Endothelial cell of umbilical vein (primary cell): ENCODE measurements around the gene B3GNT7. TPM values are rescaled to one million over a fixed set of nuclear protein-coding genes. Genes with fewer than 3 reads are reported as not detected.

Experiments used
- BruUV-seq: library from RNA; stranded (reverse); fragments of 400-500 nt; replicated peaks from 2 replicates; lab custom pipeline; 2021; lab: Mats Ljungman, UMichigan
- CTCF ChIA-PET: fragments of 300-600, 350-600 bp; sonication (Branson Sonifier 250); formaldehyde crosslinking; loops from one replicate; lab custom pipeline; 2021; ENCODE audit warnings: antibody characterized with exemption, inconsistent platforms; lab: Charles Lee
- POLR2A ChIA-PET: fragments of 300-600, 350-600 bp; sonication (Branson Sonifier 250); formaldehyde crosslinking; loops from one replicate; lab custom pipeline; 2021; ENCODE audit warnings: antibody characterized with exemption, inconsistent platforms; lab: Charles Lee
- DNase-seq: peaks from one replicate; pipeline ENCODE4 v3.0.0-alpha.2; 2011; ENCODE audit warnings: low read depth, low spot score
- FAIRE-seq: peaks from 2 replicates; lab custom pipeline; 2011; peaks lifted over from hg19 to GRCh38; lab: Jason Lieb, UNC
- H2AFZ ChIP-seq: 2 replicates; pipeline ENCODE4 v1.6.0; 2012; ENCODE audit warnings: low read depth, low read length, control low read depth, inconsistent platforms
- H3K27ac ChIP-seq: 2 replicates; pipeline ENCODE4 v1.5.1; 2011; ENCODE audit warnings: low read depth, mild to moderate bottlenecking, control low read depth, low read length, moderate library complexity; ENCODE audit not compliant: insufficient read depth
- H3K27me3 ChIP-seq, 2 experiments: 2 replicates each; pipeline versions ENCODE4 v1.6.0 to v1.6.1; 2011; ENCODE audit warnings: low read length in 2 of 2, mixed read lengths in 1 of 2; ENCODE audit not compliant: control insufficient read depth in 2 of 2, insufficient read depth in 2 of 2
- H3K36me3 ChIP-seq, 2 experiments: 2 replicates in 1 of 2; 3 replicates in 1 of 2; pipeline ENCODE4 v1.5.1; 2011; ENCODE audit warnings: low read length in 2 of 2, mild to moderate bottlenecking in 1 of 2, moderate library complexity in 1 of 2; ENCODE audit not compliant: control insufficient read depth in 2 of 2, insufficient read depth in 2 of 2; ENCODE audit errors: extremely low read depth in 1 of 2
- H3K4me1 ChIP-seq: 3 replicates; pipeline ENCODE4 v1.5.1; 2011; ENCODE audit warnings: mild to moderate bottlenecking, low read length; ENCODE audit not compliant: control insufficient read depth, insufficient read depth; ENCODE audit errors: extremely low read depth
- H3K4me2 ChIP-seq: 2 replicates; pipeline ENCODE4 v1.6.1; 2011; ENCODE audit warnings: low read length, control low read depth, mixed read lengths; ENCODE audit not compliant: insufficient read depth
- H3K4me3 ChIP-seq, 3 experiments: fragments of 200-600 bp in 1 of 3; sonication (generic), shearing (Covaris generic) in 1 of 3; replicated peaks in 1 of 3; 2 replicates each; pipeline ENCODE4 v1.5.1; 2011 to 2016; ENCODE audit warnings: control low read depth in 3 of 3, low read length in 3 of 3, mild to moderate bottlenecking in 2 of 3, inconsistent platforms in 1 of 3, low read depth in 1 of 3, moderate library complexity in 1 of 3; ENCODE audit not compliant: insufficient read depth in 1 of 3
- H3K79me2 ChIP-seq: 2 replicates; pipeline ENCODE4 v1.6.0; 2012; ENCODE audit warnings: low read length, inconsistent platforms; ENCODE audit not compliant: control insufficient read depth, insufficient read depth
- H3K9ac ChIP-seq: replicated peaks from 2 replicates; pipeline ENCODE3; 2011; ENCODE audit warnings: low read length, control low read depth; ENCODE audit not compliant: insufficient read depth; ENCODE audit errors: extremely low read depth
- H3K9me1 ChIP-seq: replicated peaks from 3 replicates; pipeline ENCODE4 v1.6.0; 2011; ENCODE audit warnings: mild to moderate bottlenecking, low read length; ENCODE audit not compliant: control insufficient read depth, insufficient read depth; ENCODE audit errors: extremely low read depth
- H3K9me3 ChIP-seq: replicated peaks from 2 replicates; pipeline ENCODE4 v1.5.1; 2012; ENCODE audit warnings: low read length, inconsistent platforms; ENCODE audit not compliant: control insufficient read depth, insufficient read depth
- H4K20me1 ChIP-seq: replicated peaks from 2 replicates; pipeline ENCODE3; 2011; ENCODE audit warnings: mild to moderate bottlenecking, low read length; ENCODE audit not compliant: control insufficient read depth, insufficient read depth; ENCODE audit errors: extremely low read depth
- FOS ChIP-seq: IDR thresholded peaks from 2 replicates; pipeline ENCODE4 v1.6.1; 2011; ENCODE audit warnings: mild to moderate bottlenecking, low read length, moderate library complexity, borderline replicate concordance; ENCODE audit not compliant: insufficient read depth
- POLR2A ChIP-seq: IDR thresholded peaks from 2 replicates; pipeline ENCODE4 v1.6.1; 2012; ENCODE audit warnings: low read depth, mild to moderate bottlenecking, control low read depth, low read length
- dilution Hi-C: fragments of 300-500 bp; cut with MboI; formaldehyde crosslinking; loops from one replicate; pipeline ENCODE4 v1.15.0; 2019; ENCODE audit warnings: low sequenced_read_pairs; ENCODE audit not compliant: extremely low pct_ligation_motif_present
- intact Hi-C: fragments of 100-400 bp; cut with micrococcal nuclease; formaldehyde crosslinking; loops from one replicate; pipeline ENCODE4 v1.10.0; 2022
- microRNA-seq: library from miRNA; unstranded; fragments of <30 nt; microRNA quantifications from one replicate; pipeline ENCODE4 v1.2.0, GENCODE V29; 2021; ENCODE audit warnings: borderline number of aligned reads, borderline replicate concordance
- polyA plus RNA-seq, 4 experiments: library from polyadenylated mRNA; depleted of rRNA in 3 of 4; stranded (reverse) in 3 of 4; unstranded in 1 of 4; fragments of >200 nt; gene quantifications; 2 replicates each; pipeline versions ENCODE4 v1.2.1 to v1.2.3, GENCODE V29; 2011 to 2012; ENCODE audit warnings: missing spikeins in 1 of 4
- small RNA-seq: library from RNA; depleted of rRNA; stranded (forward); fragments of <200 nt; gene quantifications from one replicate; pipeline ENCODE3, GENCODE V24; 2012; ENCODE audit warnings: low replicate concordance, low read depth; ENCODE audit not compliant: insufficient read depth, insufficient read length
- total RNA-seq: library from RNA; stranded (reverse); gene quantifications from 2 replicates; pipeline ENCODE4 v1.2.3, GENCODE V29; 2021

The B3GNT7 gene
- total and polyA plus RNA-seq, 2 donors (not counting 3 experiments of a cell fraction or from before 2014, with no cell fraction given): 0.39 to 1.2 TPM

DNA sequence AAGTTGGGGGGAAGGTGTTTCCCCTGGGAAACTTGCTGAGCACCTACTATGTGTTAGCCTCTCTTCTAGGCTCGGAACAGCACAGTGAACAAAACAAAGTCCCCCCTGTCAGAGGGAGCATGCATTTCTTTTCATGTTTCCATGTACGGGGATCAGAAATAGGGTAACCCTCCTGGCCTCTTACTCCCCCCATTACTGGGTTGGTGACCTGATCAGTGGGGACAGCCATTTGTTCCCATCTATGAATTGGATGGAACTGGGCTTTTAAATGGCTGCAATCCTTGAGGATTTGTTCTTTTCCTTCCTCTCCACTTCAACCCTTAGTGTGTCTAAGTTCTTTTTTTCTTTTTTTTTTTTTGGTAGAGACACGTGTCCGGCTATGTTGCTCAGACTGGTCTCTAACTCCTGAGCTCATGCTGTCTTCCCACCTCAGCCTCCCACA lies 55.1 kb downstream of the B3GNT7 start:
- no peaks in the 10 kb centered on the region for H3K4me1 ChIP-seq
- no peaks in the 10 kb centered on the region for H4K20me1 ChIP-seq
- H3K36me3 ChIP-seq: peaks cover 16 to 17% of the 10 kb centered on the region in 2 experiments
- no peaks in the 10 kb centered on the region for H3K9me3 ChIP-seq
- H3K4me2 ChIP-seq: no peak overlapping the region
- FAIRE-seq (no peak), DNase-seq (no peak)
- H3K79me2 ChIP-seq: no peaks in the 10 kb centered on the region
- POLR2A ChIA-PET: interaction anchor here (0.7 to 5.6 kb wide), 3 partner anchors 13 to 210 kb away, joined by 5 to 50 read pairs (median 6); partner anchors contain the start of gene NCL
- dilution Hi-C loops: loop anchor here (25.0 kb wide), 1 partner anchor 363 kb away; no protein-coding TSS in a partner anchor
- H2AFZ ChIP-seq: no peak overlapping the region
- H3K4me3 ChIP-seq: no peak overlapping the region
- H3K27me3 ChIP-seq: no peaks in the 10 kb centered on the region
- intact Hi-C loops: no loop called here
- CTCF ChIA-PET: interaction anchor here (1.0 to 4.1 kb wide), 5 partner anchors 13 to 347 kb away, joined by 3 to 57 read pairs (median 7); partner anchors contain the start of gene NCL
- peak; percentile 33 for TF ChIP-seq POLR2A
- no peak for TF ChIP-seq FOS
- no peak overlapping the region for H3K9ac ChIP-seq
- H3K9me1 ChIP-seq: no peaks in the 10 kb centered on the region
- BruUV-seq: no TSS peak
- H3K27ac ChIP-seq: no peak overlapping the region

Small RNA genes within 50 kb of the gene (microRNA-seq; reads per million reads assigned to microRNA genes)
- gene MIR4777: not detected

Small RNA genes within 50 kb of the gene (small RNA-seq; reads per million reads assigned to genes)
- not detected for gene MIR4777

Other genes starting within 250 kb of the B3GNT7 start
- gene ARMC9, start 197.1 kb upstream of the B3GNT7 start, total RNA-seq: 19.3 and 24.2 TPM in 2 replicates
- 13.7 and 16.4 TPM in 2 replicates for gene ARMC9, start 197.1 kb upstream of the B3GNT7 start, polyA plus RNA-seq
- 701 and 708 TPM in 2 replicates for gene NCL, start 68.8 kb downstream of the B3GNT7 start, total RNA-seq
- gene NCL, start 68.8 kb downstream of the B3GNT7 start, polyA plus RNA-seq: 14.9 and 35.3 TPM in 2 replicates
- gene NMUR1, start 134.7 kb downstream of the B3GNT7 start, total RNA-seq: not detected in 2 replicates
- 0.02 TPM in 1 of 2 replicates, not detected in the other for gene NMUR1, start 134.7 kb downstream of the B3GNT7 start, polyA plus RNA-seq
- not detected in 2 replicates for gene TEX44, start 197.2 kb downstream of the B3GNT7 start, total RNA-seq
- gene TEX44, start 197.2 kb downstream of the B3GNT7 start, polyA plus RNA-seq: not detected in 2 replicates